AG10803 (cell line): ENCODE results near the gene RNF187.

Source experiments
- DNase-seq: peaks from one replicate; pipeline ENCODE4 v3.0.0; 2010; ENCODE audit warnings: low read depth
- H3K4me3 ChIP-seq: 2 replicates; pipeline ENCODE4 v1.5.1; 2011; ENCODE audit warnings: mild to moderate bottlenecking, low read length, control low read depth
- TF ChIP-seq, protein P1 (sequence below): conservative IDR thresholded peaks from 2 replicates; pipeline ENCODE4 v1.5.1; 2011; ENCODE audit warnings: mild to moderate bottlenecking, low read length, control low read depth, inconsistent platforms

Gene RNF187

GRCh38 chr1:228540161-228540917 lies 53.2 kb downstream of the RNF187 start:
- DNase-seq: no peak
- no peak overlapping the region for H3K4me3 ChIP-seq
- TF ChIP-seq, protein P1, sequence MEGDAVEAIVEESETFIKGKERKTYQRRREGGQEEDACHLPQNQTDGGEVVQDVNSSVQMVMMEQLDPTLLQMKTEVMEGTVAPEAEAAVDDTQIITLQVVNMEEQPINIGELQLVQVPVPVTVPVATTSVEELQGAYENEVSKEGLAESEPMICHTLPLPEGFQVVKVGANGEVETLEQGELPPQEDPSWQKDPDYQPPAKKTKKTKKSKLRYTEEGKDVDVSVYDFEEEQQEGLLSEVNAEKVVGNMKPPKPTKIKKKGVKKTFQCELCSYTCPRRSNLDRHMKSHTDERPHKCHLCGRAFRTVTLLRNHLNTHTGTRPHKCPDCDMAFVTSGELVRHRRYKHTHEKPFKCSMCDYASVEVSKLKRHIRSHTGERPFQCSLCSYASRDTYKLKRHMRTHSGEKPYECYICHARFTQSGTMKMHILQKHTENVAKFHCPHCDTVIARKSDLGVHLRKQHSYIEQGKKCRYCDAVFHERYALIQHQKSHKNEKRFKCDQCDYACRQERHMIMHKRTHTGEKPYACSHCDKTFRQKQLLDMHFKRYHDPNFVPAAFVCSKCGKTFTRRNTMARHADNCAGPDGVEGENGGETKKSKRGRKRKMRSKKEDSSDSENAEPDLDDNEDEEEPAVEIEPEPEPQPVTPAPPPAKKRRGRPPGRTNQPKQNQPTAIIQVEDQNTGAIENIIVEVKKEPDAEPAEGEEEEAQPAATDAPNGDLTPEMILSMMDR: no peak

GRCh38 chr1:228541725-228542124 lies 54.5 kb downstream of the RNF187 start:
- TF ChIP-seq, protein P1: no peak
- DNase-seq: no peak
- no peak overlapping the region for H3K4me3 ChIP-seq

- TF ChIP-seq, protein P1: no peak
- H3K4me3 ChIP-seq: no peak overlapping the region
- no peak for DNase-seq
These were observed 55.2 kb downstream of the RNF187 start for GRCh38 chr1:228542376-228542775.

DNA sequence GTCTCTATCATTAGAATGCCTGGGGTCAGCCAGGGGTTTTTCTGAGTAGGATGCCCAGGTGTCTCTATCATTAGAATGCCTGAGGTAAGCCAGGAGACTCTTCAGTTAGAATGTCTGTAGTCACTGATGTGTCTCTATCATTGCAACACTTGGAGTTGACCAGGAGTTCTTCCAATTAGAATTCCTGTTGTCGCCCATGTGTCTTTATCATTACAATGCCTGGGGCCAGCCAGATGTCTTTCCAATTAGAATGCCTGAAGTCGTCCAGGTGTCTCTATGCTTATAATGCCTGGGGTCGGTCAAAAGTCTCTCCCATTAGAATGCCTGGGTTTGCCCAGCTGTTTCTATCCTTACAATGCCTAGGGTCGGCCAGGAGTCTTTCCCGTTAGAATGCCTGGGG lies 55.8 kb downstream of the RNF187 start:
- TF ChIP-seq, protein P1: no peak
- no peak for DNase-seq
- H3K4me3 ChIP-seq: no peak overlapping the region

GRCh38 chr1:228543396-228543795 lies 56.2 kb downstream of the RNF187 start:
- no peak for DNase-seq
- TF ChIP-seq, protein P1: no peak
- H3K4me3 ChIP-seq: no peak overlapping the region

GRCh38 chr1:228544021-228544850 lies 57.1 kb downstream of the RNF187 start:
- DNase-seq: no peak
- TF ChIP-seq, protein P1: no peak
- H3K4me3 ChIP-seq: no peak overlapping the region
